H9 (cell line): Measurements from ENCODE around the gene DYNC2LI1. TPM values are rescaled to one million over a fixed set of nuclear protein-coding genes. Genes with fewer than 3 reads are reported as not detected.

Experiments
- DNase-seq: peaks from one replicate; pipeline ENCODE4 v3.0.0-alpha.2; 2017
- H2AFZ ChIP-seq: one replicate; pipeline ENCODE4 v1.6.1; 2013; ENCODE audit warnings: mild to moderate bottlenecking, low read length, control low read depth, moderate library complexity
- H2AK5ac ChIP-seq: 2 replicates; pipeline ENCODE4 v1.6.1; 2013; ENCODE audit warnings: low read length, control low read depth, mixed read lengths; ENCODE audit not compliant: insufficient read length
- H2BK120ac ChIP-seq: one replicate; pipeline ENCODE4 v1.6.1; 2013; ENCODE audit warnings: low read depth, mild to moderate bottlenecking, low read length, control low read depth, inconsistent platforms; ENCODE audit not compliant: poor library complexity, severe bottlenecking
- H2BK12ac ChIP-seq: 2 replicates; pipeline ENCODE4 v1.6.1; 2013; ENCODE audit warnings: low read length, control low read depth, mixed read lengths, low read depth; ENCODE audit not compliant: insufficient read length
- H2BK15ac ChIP-seq: 2 replicates; pipeline ENCODE4 v1.6.1; 2013; ENCODE audit warnings: low read depth, low read length, control low read depth
- H2BK20ac ChIP-seq: one replicate; pipeline ENCODE4 v1.6.1; 2013; ENCODE audit warnings: low read depth, mild to moderate bottlenecking, low read length, control low read depth, inconsistent platforms; ENCODE audit not compliant: poor library complexity, severe bottlenecking
- H2BK5ac ChIP-seq: 2 replicates; pipeline ENCODE4 v1.6.1; 2013; ENCODE audit warnings: low read length, control low read depth, mixed read lengths; ENCODE audit not compliant: insufficient read length
- H3K14ac ChIP-seq: 2 replicates; pipeline ENCODE4 v1.6.1; 2013; ENCODE audit warnings: low read length, control low read depth; ENCODE audit not compliant: insufficient read depth
- H3K18ac ChIP-seq: 2 replicates; pipeline ENCODE4 v1.6.1; 2013; ENCODE audit warnings: low read depth, mild to moderate bottlenecking, mixed read lengths, low read length, control low read depth; ENCODE audit not compliant: insufficient read length
- H3K23ac ChIP-seq: 2 replicates; pipeline ENCODE4 v1.6.1; 2013; ENCODE audit warnings: low read length, control low read depth, mixed read lengths, low read depth; ENCODE audit not compliant: insufficient read length
- H3K23me2 ChIP-seq: 2 replicates; pipeline ENCODE4 v1.6.1; 2013; ENCODE audit warnings: low read depth, mild to moderate bottlenecking, mixed read lengths, low read length, control low read depth; ENCODE audit not compliant: insufficient read length, poor library complexity, severe bottlenecking
- H3K27ac ChIP-seq: 2 replicates; pipeline ENCODE4 v1.5.1; 2013; ENCODE audit warnings: low read length, control low read depth, mixed read lengths, low read depth; ENCODE audit not compliant: insufficient read length
- H3K27me3 ChIP-seq: 2 replicates; pipeline ENCODE4 v1.6.1; 2013; ENCODE audit warnings: low read length, control low read depth, inconsistent platforms; ENCODE audit not compliant: insufficient read depth
- H3K4ac ChIP-seq: 2 replicates; pipeline ENCODE4 v1.6.1; 2013; ENCODE audit warnings: low read depth, mild to moderate bottlenecking, control low read depth, inconsistent platforms, low read length, moderate library complexity
- H3K4me1 ChIP-seq: 2 replicates; pipeline ENCODE4 v1.6.1; 2013; ENCODE audit warnings: low read length, control low read depth, inconsistent platforms; ENCODE audit not compliant: insufficient read depth
- H3K4me2 ChIP-seq: 2 replicates; pipeline ENCODE4 v1.6.1; 2013; ENCODE audit warnings: low read length, control low read depth, mixed read lengths; ENCODE audit not compliant: insufficient read length, insufficient read depth
- H3K56ac ChIP-seq: 2 replicates; pipeline ENCODE4 v1.6.1; 2013; ENCODE audit warnings: low read depth, mild to moderate bottlenecking, mixed read lengths, low read length, control low read depth; ENCODE audit not compliant: insufficient read length
- H3K79me1 ChIP-seq: 2 replicates; pipeline ENCODE4 v1.6.1; 2013; ENCODE audit warnings: low read depth, mild to moderate bottlenecking, moderate library complexity, low read length, control low read depth, inconsistent platforms; ENCODE audit not compliant: insufficient read depth, poor library complexity, severe bottlenecking
- H3K79me2 ChIP-seq: 2 replicates; pipeline ENCODE4 v1.6.1; 2013; ENCODE audit warnings: low read length, control low read depth, inconsistent platforms; ENCODE audit not compliant: insufficient read depth
- H3K9ac ChIP-seq: 2 replicates; pipeline ENCODE4 v1.6.1; 2013; ENCODE audit warnings: low read length, control low read depth, mixed read lengths; ENCODE audit not compliant: insufficient read length; ENCODE audit errors: extremely low read depth
- H3K9me3 ChIP-seq: one replicate; pipeline ENCODE4 v1.6.1; 2013; ENCODE audit warnings: low read depth, low read length, inconsistent platforms; ENCODE audit not compliant: control insufficient read depth
- H3T11ph ChIP-seq: one replicate; pipeline ENCODE4 v1.6.1; 2013; ENCODE audit warnings: mild to moderate bottlenecking, low read length, control low read depth, inconsistent platforms
- H4K20me1 ChIP-seq: one replicate; pipeline ENCODE4 v1.6.1; 2013; ENCODE audit not compliant: control insufficient read depth, insufficient read length, insufficient read depth
- H4K5ac ChIP-seq: 2 replicates; pipeline ENCODE4 v1.6.1; 2013; ENCODE audit warnings: low read depth, mild to moderate bottlenecking, mixed read lengths, low read length, control low read depth; ENCODE audit not compliant: insufficient read length
- H4K8ac ChIP-seq: replicated peaks from 2 replicates; pipeline ENCODE4 v1.6.1; 2013; ENCODE audit warnings: low read length, control low read depth, mixed read lengths, low read depth; ENCODE audit not compliant: insufficient read length
- H4K91ac ChIP-seq: 2 replicates; pipeline ENCODE4 v1.6.1; 2013; ENCODE audit warnings: low read depth, mild to moderate bottlenecking, moderate library complexity, mixed read lengths, low read length, control low read depth; ENCODE audit not compliant: insufficient read length
- H3K27ac Mint-ChIP-seq, 3 experiments: 2 replicates in 2 of 3; 3 replicates in 1 of 3; pipeline ENCODE4 v1.8.0; 2020 to 2021; ENCODE audit warnings: mixed read lengths in 3 of 3, mild to moderate bottlenecking in 1 of 3, moderate library complexity in 1 of 3
- H3K27me3 Mint-ChIP-seq: 2 replicates; pipeline ENCODE4 v1.8.0; 2021; ENCODE audit warnings: low read depth, mild to moderate bottlenecking, moderate library complexity, mixed read lengths
- H3K36me3 Mint-ChIP-seq, 3 experiments: 2 replicates in 2 of 3; 3 replicates in 1 of 3; pipeline ENCODE4 v1.8.0; 2020 to 2021; ENCODE audit warnings: low read depth in 3 of 3, mixed read lengths in 3 of 3; ENCODE audit not compliant: insufficient read depth in 1 of 3
- H3K4me1 Mint-ChIP-seq, 2 experiments: 2 replicates each; pipeline ENCODE4 v1.8.0; 2020; ENCODE audit warnings: mixed read lengths in 2 of 2
- H3K4me3 Mint-ChIP-seq, 2 experiments: 2 replicates in 1 of 2; 3 replicates in 1 of 2; pipeline ENCODE4 v1.8.0; 2020 to 2021; ENCODE audit warnings: mild to moderate bottlenecking in 2 of 2, mixed read lengths in 2 of 2, moderate library complexity in 1 of 2
- H3K9me3 Mint-ChIP-seq, 2 experiments: 2 replicates in 1 of 2; 3 replicates in 1 of 2; pipeline ENCODE4 v1.8.0; 2020; ENCODE audit warnings: mild to moderate bottlenecking in 2 of 2, mixed read lengths in 2 of 2, moderate library complexity in 1 of 2
- CTCF ChIP-seq: fragments of 200-600 bp; sonication (generic); conservative IDR thresholded peaks from 3 replicates; pipeline ENCODE4 v1.8.0; 2021; ENCODE audit warnings: antibody characterized with exemption, mild to moderate bottlenecking
- WGBS: extraction: QIAGEN DNeasy Blood & Tissue Kit; methylation state at CpG from one replicate; pipeline ENCODE4 v1.1.7; 2013; ENCODE audit warnings: missing lambda C conversion rate, low lambda C conversion rate, mixed read lengths; ENCODE audit not compliant: insufficient read length; ENCODE audit errors: extremely low coverage; 5-methylcytosine and 5-hydroxymethylcytosine counted together
- total RNA-seq: library from RNA; stranded (reverse); gene quantifications from 2 replicates; pipeline ENCODE4 v1.2.1, GENCODE V29; 2021

DYNC2LI1 gene
- total RNA-seq, 1 experiment from 2014 or later: 8.5 TPM

DNA sequence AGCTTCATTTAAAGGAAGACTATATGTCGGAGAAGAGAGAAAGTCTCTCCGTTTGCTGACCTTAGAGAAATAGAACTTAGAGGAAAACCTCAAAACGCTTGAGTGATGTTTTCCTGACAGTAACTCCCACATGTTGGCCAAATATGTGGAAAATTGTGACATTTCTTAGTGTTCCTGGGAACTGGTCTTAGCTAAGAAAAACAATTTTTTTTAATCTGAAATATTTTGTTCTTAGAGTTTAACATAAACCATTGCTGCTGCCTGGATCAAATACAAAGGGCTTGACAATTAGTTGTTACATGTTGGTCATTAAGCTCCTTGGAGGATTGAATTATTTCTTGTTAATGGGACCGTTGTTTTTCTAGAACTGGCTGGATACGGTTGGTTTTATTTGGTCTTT, 16.3 kb downstream of the DYNC2LI1 start:
- H3K27ac Mint-ChIP-seq: no peak overlapping the region
- no CpG with 5 or more reads among the region's 5 CpGs for WGBS

More for the DNA sequence above, 16.3 kb downstream of the DYNC2LI1 start:
- Histone ChIP-seq H3K4me2 (no peak overlapping the region), H2AFZ (no peak overlapping the region), H4K20me1 (no peaks in the 10 kb centered on the region), H2AK5ac (no peak overlapping the region), H3K14ac (no peak overlapping the region), H3K18ac (no peak overlapping the region), H3K27me3 (no peaks in the 10 kb centered on the region), H3K79me2 (no peaks in the 10 kb centered on the region), H4K8ac (no peak overlapping the region), H3K23me2 (no peaks in the 10 kb centered on the region), H2BK5ac (no peak overlapping the region), H3K27ac (no peak overlapping the region), H3K4ac (no peak overlapping the region), H2BK15ac (no peak overlapping the region), H2BK12ac (no peak overlapping the region), H4K5ac (no peak overlapping the region), H3K23ac (no peak overlapping the region), H3K79me1 (no peaks in the 10 kb centered on the region), H3K9me3 (no peaks in the 10 kb centered on the region), H3K9ac (no peak overlapping the region), H2BK20ac (no peak overlapping the region), H2BK120ac (no peak overlapping the region), H4K91ac (no peak overlapping the region), H3T11ph (no peak overlapping the region), H3K56ac (no peak overlapping the region), H3K4me1 (no peaks in the 10 kb centered on the region)
- no peaks in the 10 kb centered on the region for H3K27me3 Mint-ChIP-seq
- DNase-seq: no peak
- no peak for TF ChIP-seq CTCF
- no peaks in the 10 kb centered on the region for H3K9me3 Mint-ChIP-seq
- no peak overlapping the region for H3K4me3 Mint-ChIP-seq
- no peaks in the 10 kb centered on the region for H3K36me3 Mint-ChIP-seq
- no peaks in the 10 kb centered on the region for H3K4me1 Mint-ChIP-seq
